ENCODE data around the gene BLACAT1. TPM values are rescaled to one million over a fixed set of nuclear protein-coding genes. Genes with fewer than 3 reads are reported as not detected.

BLACAT1 gene
- polyA plus RNA-seq, 3 donors = not detected

- H3K4me2 ChIP-seq (replicated peaks; ENCODE audit: extremely low read depth, low read length, poor library complexity, severe bottlenecking) = no peak overlapping the region
- no peak overlapping the region for H3K9ac ChIP-seq (ENCODE audit: insufficient read depth, low read length, poor library complexity, severe bottlenecking)
- no peak overlapping the region for H2AFZ ChIP-seq (ENCODE audit: insufficient read depth, low read depth, low read length, poor library complexity, severe bottlenecking)
- Mint-ChIP-seq H3K36me3 (no peaks in the 10 kb centered on the region), H3K4me3 (no peak overlapping the region), H3K27me3 (ENCODE audit: low read depth in 3 of 3) (peaks cover 22 to 53% (median 40%) of the 10 kb centered on the region in 3 donors), H3K27ac (no peak overlapping the region), H3K9me3 (peaks cover 0 to 2% (median 0%) of the 10 kb centered on the region in 7 donors), H3K4me1 (peaks cover 26% of the 10 kb centered on the region)
- H3K27me3 ChIP-seq (ENCODE audit: control insufficient read depth in 2 of 2, insufficient read depth in 2 of 2, low read length in 2 of 2) = peaks cover 0 to 18% of the 10 kb centered on the region in 2 donors
- no peaks in the 10 kb centered on the region for H3K9me3 ChIP-seq (replicated peaks in 1 of 2; ENCODE audit: control insufficient read depth in 1 of 2, insufficient read depth in 1 of 2, low read length in 2 of 2)
- DNase-seq = no peak
- no peak overlapping the region for H3K4me3 ChIP-seq (replicated peaks in 1 of 3; ENCODE audit: low read depth in 2 of 3, low read length in 3 of 3)
- H3K27ac ChIP-seq (ENCODE audit: low read depth in 1 of 2, low read length in 2 of 2) = no peak overlapping the region
- no peak for TF ChIP-seq CTCF (IDR thresholded peaks at IDR 0.05)
- 69% methylated on average over 6 of the region's 12 CpGs for WGBS (ENCODE audit: insufficient coverage)
- no peaks in the 10 kb centered on the region for H3K36me3 ChIP-seq (replicated peaks in 1 of 2; ENCODE audit: control insufficient read depth in 1 of 2, insufficient read depth in 2 of 2, low read length in 2 of 2)
- no peaks in the 10 kb centered on the region for H4K20me1 ChIP-seq (ENCODE audit: insufficient read depth, low read length)
- H3K4me1 ChIP-seq (ENCODE audit: control insufficient read depth in 1 of 2, insufficient read depth in 2 of 2, low read length in 2 of 2) = peaks cover 18 to 23% of the 10 kb centered on the region in 2 donors
- no peaks in the 10 kb centered on the region for H3K79me2 ChIP-seq (ENCODE audit: insufficient read depth, low read length)
- intact Hi-C loops (cut with micrococcal nuclease) = no loop called here
These were observed 13.7 kb downstream of the BLACAT1 start for GRCh38 chr1:205442051-205442725.

- Mint-ChIP-seq H3K36me3 (no peaks in the 10 kb centered on the region), H3K27me3 (ENCODE audit: low read depth in 3 of 3) (peaks cover 21 to 52% (median 41%) of the 10 kb centered on the region in 3 donors), H3K4me1 (peaks cover 29% of the 10 kb centered on the region), H3K9me3 (peaks cover 0 to 2% (median 0%) of the 10 kb centered on the region in 7 donors), H3K4me3 (peak overlapping the region in 1 of 2 donors; percentile 93), H3K27ac (no peak overlapping the region)
- Histone ChIP-seq H3K79me2 (ENCODE audit: insufficient read depth, low read length) (no peaks in the 10 kb centered on the region), H3K4me3 (replicated peaks in 1 of 3; ENCODE audit: low read depth in 2 of 3, low read length in 3 of 3) (no peak overlapping the region), H3K36me3 (replicated peaks in 1 of 2; ENCODE audit: control insufficient read depth in 1 of 2, insufficient read depth in 2 of 2, low read length in 2 of 2) (no peaks in the 10 kb centered on the region), H3K4me2 (replicated peaks; ENCODE audit: extremely low read depth, low read length, poor library complexity, severe bottlenecking) (peak overlapping the region; percentile 69), H3K27ac (ENCODE audit: low read depth in 1 of 2, low read length in 2 of 2) (no peak overlapping the region), H3K9ac (ENCODE audit: insufficient read depth, low read length, poor library complexity, severe bottlenecking) (no peak overlapping the region), H2AFZ (ENCODE audit: insufficient read depth, low read depth, low read length, poor library complexity, severe bottlenecking) (peak overlapping the region; percentile 72), H3K9me3 (replicated peaks in 1 of 2; ENCODE audit: control insufficient read depth in 1 of 2, insufficient read depth in 1 of 2, low read length in 2 of 2) (no peaks in the 10 kb centered on the region), H4K20me1 (ENCODE audit: insufficient read depth, low read length) (no peaks in the 10 kb centered on the region), H3K4me1 (ENCODE audit: control insufficient read depth in 1 of 2, insufficient read depth in 2 of 2, low read length in 2 of 2) (peaks cover 18 to 28% of the 10 kb centered on the region in 2 donors), H3K27me3 (ENCODE audit: control insufficient read depth in 2 of 2, insufficient read depth in 2 of 2, low read length in 2 of 2) (peaks cover 0 to 18% of the 10 kb centered on the region in 2 donors)
- no peak for TF ChIP-seq CTCF (IDR thresholded peaks at IDR 0.05)
- intact Hi-C loops (cut with micrococcal nuclease) = no loop called here
- no CpG with 5 or more reads among the region's 3 CpGs for WGBS (ENCODE audit: insufficient coverage)
- no peak for DNase-seq
These were observed 14.2 kb downstream of the BLACAT1 start for GRCh38 chr1:205441716-205442050.

All from CD14-positive monocyte (primary cell).